GM06990 (cell line): ENCODE results near the gene HSD17B13.

ENCODE experiments used
- DNase-seq: peaks from one replicate; pipeline ENCODE4 v3.0.0-alpha.2; 2011; ENCODE audit not compliant: insufficient read length; ENCODE audit errors: extremely low read depth
- H3K27me3 ChIP-seq: replicated peaks from 2 replicates; pipeline ENCODE4 v1.6.0; 2011; ENCODE audit warnings: low read length; ENCODE audit not compliant: control insufficient read depth, insufficient read depth
- H3K36me3 ChIP-seq: 2 replicates; pipeline ENCODE4 v1.5.1; 2011; ENCODE audit warnings: low read length; ENCODE audit not compliant: control insufficient read depth, insufficient read depth
- H3K4me3 ChIP-seq: replicated peaks from 2 replicates; pipeline ENCODE4 v1.5.1; 2011; ENCODE audit warnings: low read depth, mild to moderate bottlenecking, control low read depth, low read length
- TF ChIP-seq, protein P1 (sequence below): IDR thresholded peaks from 2 replicates; pipeline ENCODE4 v1.5.1; 2011; ENCODE audit warnings: low read length, control low read depth, mild to moderate bottlenecking, inconsistent platforms; ENCODE audit not compliant: insufficient read depth, poor library complexity, severe bottlenecking

Gene HSD17B13, protein sequence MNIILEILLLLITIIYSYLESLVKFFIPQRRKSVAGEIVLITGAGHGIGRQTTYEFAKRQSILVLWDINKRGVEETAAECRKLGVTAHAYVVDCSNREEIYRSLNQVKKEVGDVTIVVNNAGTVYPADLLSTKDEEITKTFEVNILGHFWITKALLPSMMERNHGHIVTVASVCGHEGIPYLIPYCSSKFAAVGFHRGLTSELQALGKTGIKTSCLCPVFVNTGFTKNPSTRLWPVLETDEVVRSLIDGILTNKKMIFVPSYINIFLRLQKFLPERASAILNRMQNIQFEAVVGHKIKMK

DNA sequence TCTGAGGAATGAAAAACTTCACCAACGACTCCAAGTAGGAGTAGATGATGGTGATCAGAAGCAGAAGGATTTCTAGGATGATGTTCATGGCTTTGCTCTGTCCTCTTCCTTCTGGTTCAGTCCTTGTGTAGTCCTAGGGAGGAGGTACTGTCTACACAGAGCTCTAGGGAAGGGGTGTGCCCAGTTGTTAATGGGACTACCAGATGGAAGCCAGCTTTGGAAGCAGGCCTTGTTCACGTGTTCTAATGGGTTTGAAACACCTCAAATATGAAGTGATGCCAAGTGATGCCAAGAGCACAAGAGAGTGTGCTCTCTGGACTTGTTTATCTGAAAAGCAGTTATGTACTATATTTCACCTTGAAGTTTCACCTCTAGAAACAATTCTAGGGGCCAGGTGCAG is at the start of gene HSD17B13:
Gene HSD17B13 (minus strand): TSS at position 129 of the 400 bp plus-strand sequence. CDS start 41 bp downstream, at position 88.
- H3K27me3 ChIP-seq, result no peaks in the 10 kb centered on the region
- no peaks in the 10 kb centered on the region for H3K36me3 ChIP-seq
- DNase-seq, result no peak
- TF ChIP-seq, protein P1, sequence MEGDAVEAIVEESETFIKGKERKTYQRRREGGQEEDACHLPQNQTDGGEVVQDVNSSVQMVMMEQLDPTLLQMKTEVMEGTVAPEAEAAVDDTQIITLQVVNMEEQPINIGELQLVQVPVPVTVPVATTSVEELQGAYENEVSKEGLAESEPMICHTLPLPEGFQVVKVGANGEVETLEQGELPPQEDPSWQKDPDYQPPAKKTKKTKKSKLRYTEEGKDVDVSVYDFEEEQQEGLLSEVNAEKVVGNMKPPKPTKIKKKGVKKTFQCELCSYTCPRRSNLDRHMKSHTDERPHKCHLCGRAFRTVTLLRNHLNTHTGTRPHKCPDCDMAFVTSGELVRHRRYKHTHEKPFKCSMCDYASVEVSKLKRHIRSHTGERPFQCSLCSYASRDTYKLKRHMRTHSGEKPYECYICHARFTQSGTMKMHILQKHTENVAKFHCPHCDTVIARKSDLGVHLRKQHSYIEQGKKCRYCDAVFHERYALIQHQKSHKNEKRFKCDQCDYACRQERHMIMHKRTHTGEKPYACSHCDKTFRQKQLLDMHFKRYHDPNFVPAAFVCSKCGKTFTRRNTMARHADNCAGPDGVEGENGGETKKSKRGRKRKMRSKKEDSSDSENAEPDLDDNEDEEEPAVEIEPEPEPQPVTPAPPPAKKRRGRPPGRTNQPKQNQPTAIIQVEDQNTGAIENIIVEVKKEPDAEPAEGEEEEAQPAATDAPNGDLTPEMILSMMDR, result no peak
- H3K4me3 ChIP-seq, result no peak within 1 kb of the TSS

DNA sequence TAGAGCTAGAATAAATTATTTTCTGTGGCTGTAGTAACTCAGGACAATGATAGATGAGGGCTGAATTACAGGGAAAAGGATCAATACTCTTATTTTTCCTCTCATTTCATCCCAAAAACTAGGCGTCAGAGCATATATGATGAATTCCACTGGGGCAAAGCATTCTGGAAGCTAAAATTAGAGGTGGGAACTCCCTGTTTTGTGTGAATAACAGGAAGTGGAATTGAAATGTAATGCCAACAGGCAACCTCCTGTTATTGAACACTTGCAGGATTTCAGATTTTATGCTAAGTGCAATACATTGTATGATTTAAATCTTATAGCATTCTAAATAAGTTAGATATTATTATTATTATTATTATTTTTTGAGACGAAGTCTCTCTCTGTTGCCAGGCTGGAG is 47.4 kb upstream of the HSD17B13 start:
- no peaks in the 10 kb centered on the region; the same call in 1 of the 2 replicates for H3K36me3 ChIP-seq
- no peaks in the 10 kb centered on the region for H3K27me3 ChIP-seq
- TF ChIP-seq, protein P1, result no peak
- no peak overlapping the region for H3K4me3 ChIP-seq
- DNase-seq, result no peak

DNA sequence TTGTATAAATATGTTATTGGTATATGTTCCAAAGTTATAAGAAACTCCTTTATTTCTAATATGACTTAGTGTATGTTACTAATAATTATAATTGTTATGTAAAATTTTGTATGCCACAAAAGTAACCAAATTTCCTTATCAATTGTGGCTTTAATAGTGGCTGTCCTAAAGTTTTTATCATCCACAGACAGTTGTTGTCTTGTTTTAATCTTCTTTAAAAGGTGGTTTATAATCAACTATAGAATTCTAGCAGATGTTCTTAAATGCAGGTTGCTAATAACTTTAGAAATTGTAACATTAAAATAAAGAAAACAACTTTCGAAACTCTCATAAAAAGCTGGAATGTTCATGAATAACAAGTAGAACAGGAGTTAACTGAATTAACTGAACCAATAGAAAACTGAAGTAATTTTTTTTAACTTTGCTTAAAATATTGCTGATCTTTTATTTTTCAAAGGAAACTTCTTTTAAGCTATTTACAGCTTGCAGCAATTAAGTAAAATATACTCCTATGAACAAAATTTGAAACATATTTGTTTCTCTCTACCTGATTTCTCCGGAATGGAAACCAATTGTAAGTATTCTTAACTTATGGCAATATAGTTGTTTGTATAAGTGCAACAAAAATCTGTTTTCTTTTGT is 44.0 kb upstream of the HSD17B13 start:
- H3K4me3 ChIP-seq, result no peak overlapping the region
- H3K27me3 ChIP-seq, result no peaks in the 10 kb centered on the region
- TF ChIP-seq, protein P1, result no peak
- DNase-seq, result no peak
- no peaks in the 10 kb centered on the region; the same call in 1 of the 2 replicates for H3K36me3 ChIP-seq

DNA sequence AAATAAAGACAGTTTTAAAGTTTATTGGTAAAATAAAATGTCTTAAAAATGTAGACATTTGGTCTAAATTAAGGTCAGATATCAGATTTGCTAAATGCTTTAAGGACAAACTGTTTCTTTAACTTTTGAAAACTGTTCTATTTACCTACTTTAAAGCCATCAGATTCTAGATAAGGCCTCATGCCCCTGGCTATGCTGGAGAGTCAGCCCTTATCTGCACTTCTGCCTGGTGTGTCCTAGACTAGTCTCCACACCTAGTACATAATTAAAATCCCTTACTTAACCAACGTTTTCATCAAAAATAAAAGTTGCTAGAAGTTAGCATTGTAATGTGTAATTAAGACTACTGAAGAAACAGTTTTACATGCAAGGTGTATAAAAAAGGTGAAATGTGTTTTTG is 42.7 kb upstream of the HSD17B13 start:
- Histone ChIP-seq H3K27me3 (no peaks in the 10 kb centered on the region), H3K36me3 (no peaks in the 10 kb centered on the region; the same call in 1 of the 2 replicates), H3K4me3 (no peak overlapping the region)
- no peak for DNase-seq
- TF ChIP-seq, protein P1, result no peak

DNA sequence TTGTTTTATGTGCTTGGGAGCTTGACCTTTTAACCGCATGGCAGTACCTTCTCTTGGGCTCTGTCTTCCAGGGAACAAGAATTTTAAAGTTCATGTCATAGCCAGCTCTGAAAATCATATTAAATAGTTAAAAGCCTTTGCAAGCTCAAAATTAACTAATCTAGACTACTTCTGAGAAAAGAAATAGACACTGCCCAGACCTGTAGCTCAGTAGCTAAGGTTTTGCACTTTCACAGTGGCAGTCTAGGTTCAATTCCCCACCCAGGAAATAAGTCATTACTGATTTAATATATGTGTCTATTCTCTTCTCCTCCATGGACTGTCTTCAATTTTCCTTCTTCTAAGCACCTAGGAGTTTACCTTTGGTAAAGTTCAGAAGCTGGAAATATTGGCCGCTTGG is 40.9 kb upstream of the HSD17B13 start:
- TF ChIP-seq, protein P1, result no peak
- H3K27me3 ChIP-seq, result no peaks in the 10 kb centered on the region
- no peak for DNase-seq
- no peak overlapping the region for H3K4me3 ChIP-seq
- no peaks in the 10 kb centered on the region; the same call in 1 of the 2 replicates for H3K36me3 ChIP-seq
